ENCODE results near the gene NUP98.

Gene NUP98

DNA sequence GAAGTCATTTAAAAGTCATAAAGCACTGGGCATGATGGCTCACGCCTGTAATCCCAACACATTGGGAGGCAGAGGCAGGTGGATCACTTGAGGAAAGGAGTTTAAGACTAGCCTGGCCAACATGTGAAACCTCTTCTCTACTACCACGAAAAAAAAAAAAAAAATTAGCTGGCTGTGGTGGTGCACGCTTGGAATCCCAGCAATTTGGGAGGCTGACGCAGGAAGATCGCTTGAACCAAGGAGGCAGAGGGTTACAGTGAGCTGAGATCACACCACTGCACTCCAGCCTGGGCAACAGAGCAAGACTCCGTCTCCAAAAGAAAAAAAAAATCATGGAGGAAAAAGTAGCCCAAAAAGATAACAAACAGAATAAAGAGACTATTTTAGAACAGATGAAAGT, 42.2 kb downstream of the NUP98 start:
- Histone ChIP-seq H3K4me1 (ENCODE audit: insufficient read depth, low read length) (no peaks in the 10 kb centered on the region), H3K9ac (ENCODE audit: low read depth, low read length) (no peak overlapping the region), H3K36me3 (ENCODE audit: insufficient read depth, low read length) (peaks cover 29% of the 10 kb centered on the region), H3K9me3 (ENCODE audit: control insufficient read depth, insufficient read depth, low read length) (no peaks in the 10 kb centered on the region)

DNA sequence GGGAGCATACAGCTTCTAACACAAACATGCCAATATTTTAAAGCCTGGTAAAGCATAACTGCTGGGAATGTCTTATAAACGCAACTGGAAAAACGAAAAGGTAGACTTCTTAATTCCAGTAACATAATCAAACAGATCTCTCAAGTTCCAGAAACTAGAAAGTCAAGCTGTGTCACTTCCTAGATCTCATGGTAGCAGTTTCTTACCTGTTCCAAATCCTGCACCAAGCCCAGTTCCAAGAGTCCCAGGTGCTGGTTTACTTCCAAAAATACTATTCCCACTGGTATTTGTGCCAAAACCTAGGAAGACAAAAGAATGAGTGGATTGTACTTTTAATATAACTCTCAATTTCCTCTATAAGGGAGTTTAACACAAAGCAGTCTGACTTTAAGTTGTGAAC, 44.2 kb downstream of the NUP98 start:
- H3K4me1 ChIP-seq (ENCODE audit: insufficient read depth, low read length) = no peaks in the 10 kb centered on the region
- no peaks in the 10 kb centered on the region for H3K9me3 ChIP-seq (ENCODE audit: control insufficient read depth, insufficient read depth, low read length)
- no peak overlapping the region for H3K9ac ChIP-seq (ENCODE audit: low read depth, low read length)
- H3K36me3 ChIP-seq (ENCODE audit: insufficient read depth, low read length) = peaks cover 27% of the 10 kb centered on the region

DNA sequence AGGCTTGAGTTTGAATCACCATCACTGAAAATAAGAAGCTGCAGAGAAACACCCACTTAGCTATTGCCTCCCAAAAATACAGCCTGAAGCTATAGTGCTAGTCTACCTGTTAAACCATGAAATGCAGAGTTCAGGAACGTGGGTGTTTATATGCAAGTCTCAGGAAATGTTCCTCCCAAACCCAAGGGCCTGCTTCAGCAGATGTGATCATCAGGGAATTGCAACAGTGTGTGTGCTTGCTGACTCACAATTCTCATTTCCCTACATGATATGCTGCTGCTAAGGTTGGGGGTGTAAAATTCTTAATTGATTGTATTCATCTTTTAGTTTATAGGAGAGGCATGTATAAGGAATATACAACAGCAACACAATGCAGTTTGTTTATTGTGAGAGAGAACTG, 49.6 kb downstream of the NUP98 start:
- no peaks in the 10 kb centered on the region for H3K4me1 ChIP-seq (ENCODE audit: insufficient read depth, low read length)
- H3K9ac ChIP-seq (ENCODE audit: low read depth, low read length) = no peak overlapping the region
- H3K9me3 ChIP-seq (ENCODE audit: control insufficient read depth, insufficient read depth, low read length) = no peaks in the 10 kb centered on the region
- peaks cover 23% of the 10 kb centered on the region for H3K36me3 ChIP-seq (ENCODE audit: insufficient read depth, low read length)

DNA sequence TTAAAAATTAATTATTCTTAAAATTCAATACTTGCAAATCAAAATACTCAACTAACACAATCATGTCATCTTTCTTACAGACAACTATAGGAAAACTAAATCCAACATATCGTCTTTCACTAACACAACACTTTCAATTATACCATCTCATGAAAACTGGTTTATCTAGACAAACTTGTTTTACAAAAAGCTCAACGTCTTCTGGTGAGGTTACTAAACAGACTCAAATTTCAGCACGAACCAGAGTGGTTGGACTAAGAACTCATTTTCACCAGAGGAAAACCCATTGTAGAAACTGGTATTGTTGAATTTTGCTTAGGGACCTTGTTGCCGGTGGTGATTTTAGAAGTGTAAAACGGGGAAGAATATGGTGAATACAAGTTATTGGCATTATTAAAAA, 52.2 kb downstream of the NUP98 start:
- H3K36me3 ChIP-seq (ENCODE audit: insufficient read depth, low read length) = peaks cover 20% of the 10 kb centered on the region
- no peak overlapping the region for H3K9ac ChIP-seq (ENCODE audit: low read depth, low read length)
- no peaks in the 10 kb centered on the region for H3K9me3 ChIP-seq (ENCODE audit: control insufficient read depth, insufficient read depth, low read length)
- H3K4me1 ChIP-seq (ENCODE audit: insufficient read depth, low read length) = no peaks in the 10 kb centered on the region

DNA sequence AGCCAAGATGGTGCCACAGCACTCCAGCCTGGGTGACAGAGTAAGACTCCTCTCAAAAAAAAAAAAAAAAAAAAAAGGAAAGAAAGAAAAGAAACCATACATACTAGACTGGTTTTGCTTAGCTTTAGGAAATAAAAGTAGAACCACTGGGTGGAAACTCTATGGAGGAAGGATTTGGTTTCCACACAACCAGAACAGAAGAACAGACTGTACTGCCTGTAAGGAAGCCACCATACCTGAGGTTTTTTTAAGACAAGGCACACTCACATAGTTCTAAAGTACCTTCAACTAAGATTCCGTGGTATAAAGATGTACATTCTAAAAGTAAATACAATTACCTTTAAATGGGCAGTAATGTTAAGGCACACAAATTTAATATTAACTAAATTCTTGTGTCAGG, 58.6 kb downstream of the NUP98 start:
- H3K4me1 ChIP-seq (ENCODE audit: insufficient read depth, low read length) = no peaks in the 10 kb centered on the region
- H3K9me3 ChIP-seq (ENCODE audit: control insufficient read depth, insufficient read depth, low read length) = no peaks in the 10 kb centered on the region
- H3K36me3 ChIP-seq (ENCODE audit: insufficient read depth, low read length) = peaks cover 16% of the 10 kb centered on the region
- no peak overlapping the region for H3K9ac ChIP-seq (ENCODE audit: low read depth, low read length)

DNA sequence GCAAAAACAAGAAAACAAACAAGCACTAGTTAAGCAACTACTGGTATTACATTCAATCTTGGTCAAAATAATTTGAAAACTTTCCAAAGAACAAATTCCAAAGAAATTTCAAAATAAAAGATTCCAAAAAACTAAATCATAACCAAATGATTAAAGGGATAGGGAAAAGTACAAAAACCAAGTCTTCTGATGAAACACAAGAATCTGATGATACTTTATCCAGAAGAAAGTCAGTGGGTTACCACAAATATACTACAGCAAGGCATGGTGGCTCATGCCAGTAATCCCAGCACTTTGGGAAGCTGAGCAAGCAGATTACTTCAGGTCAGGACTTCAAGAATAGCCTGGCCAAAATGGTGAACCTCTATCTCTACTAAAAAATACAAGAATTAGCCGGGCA, 59.1 kb downstream of the NUP98 start:
- no peaks in the 10 kb centered on the region for H3K4me1 ChIP-seq (ENCODE audit: insufficient read depth, low read length)
- peaks cover 20% of the 10 kb centered on the region for H3K36me3 ChIP-seq (ENCODE audit: insufficient read depth, low read length)
- H3K9ac ChIP-seq (ENCODE audit: low read depth, low read length) = no peak overlapping the region
- no peaks in the 10 kb centered on the region for H3K9me3 ChIP-seq (ENCODE audit: control insufficient read depth, insufficient read depth, low read length)

DNA sequence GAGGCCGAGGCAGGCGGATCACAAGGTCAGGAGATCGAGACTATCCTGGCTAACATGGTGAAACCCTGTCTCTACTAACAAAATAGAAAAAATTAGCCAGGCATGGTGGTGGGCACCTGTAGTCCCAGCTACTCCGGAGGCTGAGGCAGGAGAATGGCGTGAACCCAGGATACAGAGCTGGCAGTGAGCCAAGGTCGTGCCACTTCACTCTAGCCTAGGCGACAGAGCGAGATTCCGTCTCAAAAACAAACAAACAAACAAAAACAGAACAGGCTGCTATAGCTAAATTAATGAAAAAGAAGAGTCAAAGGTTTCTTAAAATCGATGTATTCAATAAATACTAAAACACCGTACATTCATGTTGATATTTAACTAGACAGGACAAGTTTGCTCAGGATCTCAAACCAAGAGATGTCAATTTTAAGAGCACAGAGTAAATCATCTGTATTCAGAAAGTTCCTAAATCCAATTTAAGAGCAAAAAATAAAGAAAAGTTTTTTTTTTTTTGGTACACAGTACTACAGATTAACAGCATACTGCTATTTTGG, 59.9 kb downstream of the NUP98 start:
- H3K4me1 ChIP-seq (ENCODE audit: insufficient read depth, low read length) = no peaks in the 10 kb centered on the region
- H3K36me3 ChIP-seq (ENCODE audit: insufficient read depth, low read length) = peaks cover 19% of the 10 kb centered on the region
- H3K9me3 ChIP-seq (ENCODE audit: control insufficient read depth, insufficient read depth, low read length) = no peaks in the 10 kb centered on the region
- H3K9ac ChIP-seq (ENCODE audit: low read depth, low read length) = no peak overlapping the region

DNA sequence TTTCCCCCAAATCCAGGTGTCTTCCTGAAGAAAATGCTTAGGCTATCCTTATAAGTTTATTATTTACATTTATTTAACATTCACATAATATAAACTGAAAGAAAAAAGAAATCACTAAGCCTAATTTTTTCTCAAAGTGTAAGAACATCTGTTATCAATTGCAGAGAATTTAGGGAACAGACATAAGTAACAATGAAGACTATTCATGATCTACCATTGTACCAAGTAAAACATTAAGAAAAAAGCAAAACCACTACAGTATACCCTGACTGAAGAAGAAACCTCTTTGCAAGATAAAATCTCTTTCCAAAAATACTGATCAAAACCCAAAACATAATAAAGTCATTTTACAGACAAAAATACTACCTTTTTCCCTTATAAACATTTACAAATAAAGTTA, 60.5 kb downstream of the NUP98 start:
- Histone ChIP-seq H3K4me1 (ENCODE audit: insufficient read depth, low read length) (no peaks in the 10 kb centered on the region), H3K9me3 (ENCODE audit: control insufficient read depth, insufficient read depth, low read length) (no peaks in the 10 kb centered on the region), H3K36me3 (ENCODE audit: insufficient read depth, low read length) (peaks cover 21% of the 10 kb centered on the region), H3K9ac (ENCODE audit: low read depth, low read length) (no peak overlapping the region)

DNA sequence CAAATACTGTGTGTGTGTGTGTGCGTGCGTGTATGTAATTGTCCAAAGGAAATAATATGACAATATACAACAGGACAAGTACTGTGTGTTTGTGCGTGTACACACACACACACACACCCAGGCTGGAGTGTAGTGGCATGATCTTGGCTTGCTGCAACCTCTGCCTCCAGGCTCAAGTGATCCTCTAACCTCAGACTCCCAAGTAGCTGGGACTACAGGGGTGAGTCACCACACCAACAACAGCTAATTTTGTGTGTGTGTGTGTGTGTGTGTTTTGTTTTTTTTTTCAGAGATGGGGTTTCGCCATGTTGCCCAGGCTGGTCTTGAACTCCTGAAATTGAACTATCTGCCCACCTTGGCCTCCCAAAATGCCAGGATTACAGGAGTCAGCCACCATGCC, 61.5 kb downstream of the NUP98 start:
- Histone ChIP-seq H3K4me1 (ENCODE audit: insufficient read depth, low read length) (no peaks in the 10 kb centered on the region), H3K36me3 (ENCODE audit: insufficient read depth, low read length) (peaks cover 27% of the 10 kb centered on the region), H3K9ac (ENCODE audit: low read depth, low read length) (no peak overlapping the region), H3K9me3 (ENCODE audit: control insufficient read depth, insufficient read depth, low read length) (no peaks in the 10 kb centered on the region)

DNA sequence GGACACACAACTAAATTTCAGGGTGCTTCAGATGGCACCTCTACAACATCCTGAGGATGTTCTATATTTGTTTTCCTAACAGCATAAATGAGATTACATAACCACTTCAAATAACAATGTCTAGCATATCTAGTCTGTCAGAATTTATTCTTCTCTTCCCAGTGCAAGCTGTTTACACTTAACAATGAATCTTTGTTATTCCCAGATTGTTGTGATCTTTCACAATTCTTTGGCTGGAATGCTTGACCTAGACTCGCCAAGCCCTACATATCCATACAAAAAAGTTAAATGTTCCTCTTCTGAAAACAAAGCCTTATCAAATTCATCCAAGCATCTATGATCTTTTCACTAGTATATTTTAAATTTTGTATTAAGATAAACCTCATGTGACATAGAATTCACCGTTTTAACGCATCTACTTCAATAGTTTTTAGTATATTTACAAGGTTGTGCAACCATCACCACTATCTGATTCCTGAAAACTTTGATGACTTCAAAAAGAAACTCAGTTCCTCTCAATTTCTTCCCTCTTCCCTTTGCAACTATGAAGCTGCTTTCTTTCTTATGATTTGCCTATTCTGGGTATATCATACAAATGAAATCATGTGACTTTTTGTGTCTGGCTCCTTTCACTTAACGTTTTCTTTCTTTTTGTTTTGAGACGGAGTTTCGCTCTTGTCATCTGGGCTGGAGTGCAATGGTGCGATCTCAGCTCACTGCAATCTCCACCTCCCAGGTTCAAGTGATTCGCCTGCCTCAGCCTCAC, 64.5 kb downstream of the NUP98 start:
- Histone ChIP-seq H3K9ac (ENCODE audit: low read depth, low read length) (no peak overlapping the region), H3K36me3 (ENCODE audit: insufficient read depth, low read length) (peaks cover 30% of the 10 kb centered on the region), H3K9me3 (ENCODE audit: control insufficient read depth, insufficient read depth, low read length) (no peaks in the 10 kb centered on the region), H3K4me1 (ENCODE audit: insufficient read depth, low read length) (no peaks in the 10 kb centered on the region)

DNA sequence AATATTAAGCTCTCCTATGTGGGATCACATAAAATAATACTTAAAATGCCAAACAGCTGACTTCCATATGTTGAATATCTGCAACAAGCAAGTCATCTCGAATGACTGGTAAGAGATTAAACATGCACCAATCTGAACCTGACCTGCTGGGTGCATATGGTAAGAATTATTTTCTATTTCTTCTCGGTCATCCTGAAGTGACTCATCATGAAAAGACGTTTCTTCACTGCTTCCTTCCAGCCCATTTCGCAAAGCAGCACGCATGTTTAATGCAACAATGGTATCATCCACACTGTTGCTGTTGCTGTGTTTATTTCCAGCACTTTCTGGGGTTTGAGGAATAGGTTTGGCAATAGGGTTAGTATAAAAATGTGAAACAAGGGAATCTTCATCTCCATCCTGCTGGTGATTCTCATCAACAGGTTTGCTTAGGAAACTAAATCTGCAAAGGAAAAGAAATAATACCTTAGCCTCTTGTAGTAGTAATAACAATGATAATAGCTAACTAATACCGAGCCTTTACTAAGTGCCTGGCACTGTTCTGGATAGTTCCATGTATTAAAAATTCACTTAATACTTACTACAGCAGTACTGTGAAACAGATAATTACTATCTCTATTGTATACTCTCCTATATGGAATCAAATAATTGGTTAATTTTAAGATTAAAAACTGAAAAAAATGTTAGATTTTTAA, 74.2 kb downstream of the NUP98 start:
- Histone ChIP-seq H3K36me3 (ENCODE audit: insufficient read depth, low read length) (peaks cover 45% of the 10 kb centered on the region), H3K4me1 (ENCODE audit: insufficient read depth, low read length) (no peaks in the 10 kb centered on the region), H3K9me3 (ENCODE audit: control insufficient read depth, insufficient read depth, low read length) (no peaks in the 10 kb centered on the region), H3K9ac (ENCODE audit: low read depth, low read length) (no peak overlapping the region)

DNA sequence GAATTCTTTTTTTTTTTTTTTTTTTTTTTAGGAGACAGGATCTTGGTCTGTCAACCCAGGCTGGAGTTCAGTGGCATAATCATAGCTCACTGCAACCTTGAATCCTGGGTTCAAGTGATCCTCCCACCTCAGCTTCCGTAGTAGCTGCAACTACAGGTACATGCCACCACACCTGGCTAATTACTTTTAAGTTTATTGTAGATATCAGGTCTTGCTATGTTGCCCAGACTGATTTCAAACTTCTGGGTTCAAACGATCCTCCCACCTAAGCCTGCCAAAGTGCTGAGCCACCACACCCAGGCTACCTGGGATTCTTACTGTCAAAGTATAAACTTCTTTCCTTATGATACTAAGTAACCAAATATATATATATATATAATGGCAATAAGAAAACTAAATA, 75.3 kb downstream of the NUP98 start:
- H3K36me3 ChIP-seq (ENCODE audit: insufficient read depth, low read length) = peaks cover 41% of the 10 kb centered on the region
- H3K9me3 ChIP-seq (ENCODE audit: control insufficient read depth, insufficient read depth, low read length) = no peaks in the 10 kb centered on the region
- H3K4me1 ChIP-seq (ENCODE audit: insufficient read depth, low read length) = no peaks in the 10 kb centered on the region
- no peak overlapping the region for H3K9ac ChIP-seq (ENCODE audit: low read depth, low read length)

DNA sequence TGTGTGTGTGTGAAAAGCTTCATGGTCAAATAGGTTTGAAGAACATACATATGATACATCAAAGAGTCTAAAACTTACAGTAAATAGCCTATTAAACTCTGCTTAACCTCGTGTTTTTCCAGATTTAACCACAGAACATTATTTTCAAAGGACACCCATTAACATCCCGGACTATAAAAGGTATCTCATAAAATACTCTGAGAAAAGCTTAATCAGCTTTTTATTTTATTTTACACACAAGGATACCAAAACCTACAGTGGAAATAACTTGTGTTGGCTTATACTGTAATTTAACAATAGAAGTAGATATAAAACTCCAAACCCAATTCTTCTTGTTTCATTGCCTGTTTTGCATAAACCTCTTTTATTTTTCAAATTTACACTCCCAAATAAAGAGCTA, 76.4 kb downstream of the NUP98 start:
- H3K36me3 ChIP-seq (ENCODE audit: insufficient read depth, low read length) = peaks cover 51% of the 10 kb centered on the region

DNA sequence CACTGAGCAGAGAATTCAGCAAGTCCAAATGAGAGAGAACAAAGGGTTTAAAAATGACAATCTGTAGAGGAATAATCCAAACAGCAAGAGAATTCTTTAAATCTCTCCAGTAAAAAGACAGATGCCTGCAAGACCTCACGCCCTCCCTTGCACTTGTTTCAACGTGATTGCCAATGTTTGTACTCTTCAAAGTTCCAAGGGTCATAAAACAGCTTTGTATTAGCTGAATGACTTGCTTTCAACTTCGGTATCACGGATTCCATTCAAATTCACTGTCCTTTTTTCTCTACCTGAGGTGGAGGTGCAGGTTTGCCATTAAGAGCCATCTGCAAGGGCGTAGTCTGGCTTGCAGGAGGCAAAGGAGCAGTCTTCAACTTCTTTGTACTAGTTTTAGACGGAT, 85.1 kb downstream of the NUP98 start:
- H3K9ac ChIP-seq (ENCODE audit: low read depth, low read length) = no peak overlapping the region
- peaks cover 35% of the 10 kb centered on the region for H3K36me3 ChIP-seq (ENCODE audit: insufficient read depth, low read length)
- no peaks in the 10 kb centered on the region for H3K9me3 ChIP-seq (ENCODE audit: control insufficient read depth, insufficient read depth, low read length)
- peaks cover 7% of the 10 kb centered on the region for H3K4me1 ChIP-seq (ENCODE audit: insufficient read depth, low read length)

More for the DNA sequence above, 76.4 kb downstream of the NUP98 start:
- Histone ChIP-seq H3K4me1 (ENCODE audit: insufficient read depth, low read length) (no peaks in the 10 kb centered on the region), H3K9me3 (ENCODE audit: control insufficient read depth, insufficient read depth, low read length) (no peaks in the 10 kb centered on the region), H3K9ac (ENCODE audit: low read depth, low read length) (no peak overlapping the region)
